IPS-11a (cell line): Measurements from ENCODE around the gene SERPINB6.
"Not testable (repeated sequence)": the region's sequence is repeated elsewhere in the genome, so short reads cannot be mapped to it uniquely, and the experiment has no call there.

Source experiments
- H3K4me3 ChIP-seq: one replicate; pipeline ENCODE4 v1.5.1; 2013; ENCODE audit warnings: low read depth, low read length, control low read depth

SERPINB6 gene

GRCh38 chr6:2977799-2978590 lies 6.6 kb upstream of the SERPINB6 start:
- H3K4me3 ChIP-seq, result no peak overlapping the region

- no peak overlapping the region for H3K4me3 ChIP-seq
These were observed 5.9 kb upstream of the SERPINB6 start for GRCh38 chr6:2977290-2977689.

- no peak overlapping the region for H3K4me3 ChIP-seq
These were observed 5.3 kb upstream of the SERPINB6 start for GRCh38 chr6:2976571-2977085.

GRCh38 chr6:2976060-2976459 lies 4.7 kb upstream of the SERPINB6 start:
- no peak overlapping the region for H3K4me3 ChIP-seq

- no peak overlapping the region for H3K4me3 ChIP-seq
These were observed 2.3 kb upstream of the SERPINB6 start for GRCh38 chr6:2973676-2974075.

- not testable (repeated sequence) for H3K4me3 ChIP-seq
These were observed 1.8 kb upstream of the SERPINB6 start for GRCh38 chr6:2973180-2973579.

GRCh38 chr6:2972685-2973084 lies 1.3 kb upstream of the SERPINB6 start:
- H3K4me3 ChIP-seq, result not testable (repeated sequence)

GRCh38 chr6:2972219-2972487 lies 786 bp upstream of the SERPINB6 start:
- not testable (repeated sequence) for H3K4me3 ChIP-seq

- H3K4me3 ChIP-seq, result peak overlapping the region; percentile 50
These were observed 481 bp downstream of the SERPINB6 start for GRCh38 chr6:2970753-2971419.

GRCh38 chr6:2970034-2970685 lies 1.2 kb downstream of the SERPINB6 start:
- no peak overlapping the region for H3K4me3 ChIP-seq

- H3K4me3 ChIP-seq, result no peak overlapping the region
These were observed 1.8 kb downstream of the SERPINB6 start for GRCh38 chr6:2969549-2969948.

GRCh38 chr6:2968600-2969135 lies 2.7 kb downstream of the SERPINB6 start:
- no peak overlapping the region for H3K4me3 ChIP-seq

- H3K4me3 ChIP-seq, result no peak overlapping the region
These were observed 3.4 kb downstream of the SERPINB6 start for GRCh38 chr6:2967936-2968335.

- no peak overlapping the region for H3K4me3 ChIP-seq
These were observed 5.0 kb downstream of the SERPINB6 start for GRCh38 chr6:2966347-2966746.

GRCh38 chr6:2964793-2965505 lies 6.4 kb downstream of the SERPINB6 start:
- H3K4me3 ChIP-seq, result no peak overlapping the region

- H3K4me3 ChIP-seq, result no peak overlapping the region
These were observed 7.6 kb downstream of the SERPINB6 start for GRCh38 chr6:2963756-2964155.

GRCh38 chr6:2962636-2963035 lies 8.7 kb downstream of the SERPINB6 start:
- H3K4me3 ChIP-seq, result no peak overlapping the region

- H3K4me3 ChIP-seq, result no peak overlapping the region
These were observed 9.4 kb downstream of the SERPINB6 start for GRCh38 chr6:2962004-2962403.

GRCh38 chr6:2961506-2961905 lies 9.9 kb downstream of the SERPINB6 start:
- no peak overlapping the region for H3K4me3 ChIP-seq

- H3K4me3 ChIP-seq, result no peak overlapping the region
These were observed 10.4 kb downstream of the SERPINB6 start for GRCh38 chr6:2960935-2961334.
